Stimulated activated CD4-positive, alpha-beta T cell treated with anti-CD3 and anti-CD28 coated beads, Interleukin-12 subunit alpha, Interleukin-12 subunit beta, amount 100 ng/mL, for 48 hours (primary cell): Measurements from ENCODE around the gene MSI2.

Source experiments
- DNase-seq, 3 donors: peaks; one replicate each; pipeline ENCODE4 v3.0.0-alpha.2; 2020; ENCODE audit warnings: low read depth in 2 of 3, low spot score in 1 of 3

Gene MSI2

DNA sequence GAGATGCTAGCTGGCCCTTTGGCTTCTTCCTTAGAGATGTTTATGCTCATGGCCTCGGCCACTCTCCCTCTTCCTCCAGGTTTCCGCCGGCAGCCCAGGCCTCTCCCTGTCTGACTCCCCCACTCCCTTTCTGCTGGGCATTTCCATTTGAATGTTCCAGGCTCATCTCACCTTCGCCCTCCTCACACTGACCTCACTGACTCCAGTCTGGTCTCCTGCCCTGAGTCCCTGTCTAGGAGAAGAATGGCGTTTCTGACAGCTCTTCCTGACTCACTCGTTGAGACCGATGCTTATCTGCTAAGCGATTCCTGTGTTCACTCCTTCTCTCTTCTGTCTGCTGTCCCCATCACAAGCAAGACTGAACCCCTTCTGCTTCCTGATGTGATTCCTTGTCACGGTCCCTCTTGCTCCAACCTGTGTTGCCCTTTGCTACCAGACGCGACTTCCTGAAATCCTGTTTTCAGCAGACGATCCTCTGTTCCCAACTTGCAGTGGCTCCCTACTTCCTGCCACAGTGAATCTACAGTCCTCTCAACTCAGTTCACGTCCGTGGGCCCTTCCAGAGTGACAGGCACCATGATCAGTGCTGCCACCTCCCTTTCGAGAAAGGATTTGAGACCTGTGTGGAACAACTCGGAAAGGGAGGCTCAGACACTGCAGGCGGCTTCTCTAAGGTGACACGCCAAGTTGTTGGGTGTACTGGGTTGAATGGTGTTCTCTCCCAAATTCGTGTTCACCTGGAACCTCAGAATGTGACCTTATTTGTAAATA, 176.4 kb downstream of the MSI2 start:
- no peak for DNase-seq

DNA sequence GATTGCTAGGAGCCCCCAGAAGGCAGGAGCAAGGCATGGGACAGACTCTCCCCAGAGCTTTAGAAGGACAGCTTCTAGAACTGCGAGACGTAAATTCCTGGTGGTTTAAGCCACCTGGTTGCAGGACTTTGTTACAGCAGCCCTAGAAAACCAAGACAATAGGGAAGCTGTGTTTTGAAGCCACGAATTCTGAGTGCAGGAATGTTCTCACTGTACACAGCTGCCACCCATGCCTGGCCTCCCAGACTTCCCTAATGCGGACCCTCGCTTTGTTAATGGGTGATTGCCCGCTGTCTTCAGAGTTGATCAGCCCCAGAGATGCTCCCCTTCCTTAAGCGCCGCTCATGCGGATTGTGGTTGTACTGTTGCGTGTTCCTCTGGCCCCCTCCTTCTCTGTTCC, 177.1 kb downstream of the MSI2 start:
- no peak for DNase-seq

GRCh38 chr17:57434361-57434760, 178.0 kb downstream of the MSI2 start:
- DNase-seq = no peak

DNA sequence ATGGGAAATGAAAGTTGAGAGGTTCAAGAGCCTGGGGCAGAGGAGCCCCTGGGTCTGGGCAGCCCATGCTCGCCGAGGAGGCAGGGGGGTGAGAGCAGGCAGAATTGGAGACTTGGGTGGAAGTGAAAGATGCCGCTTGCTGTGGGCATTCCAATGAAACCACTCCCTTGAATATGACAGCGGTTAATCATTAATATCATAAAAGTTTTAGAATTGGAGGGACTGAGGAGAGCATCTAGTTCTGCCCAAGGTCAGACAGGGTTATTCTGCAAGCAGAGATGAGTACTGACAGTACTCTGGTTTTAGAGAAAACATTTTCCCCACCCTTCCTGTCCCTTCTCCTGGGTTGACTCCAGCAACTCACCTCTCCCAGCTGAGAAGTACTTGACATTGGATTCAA, 180.2 kb downstream of the MSI2 start:
- no peak for DNase-seq

GRCh38 chr17:57438066-57438731, 181.9 kb downstream of the MSI2 start:
- no peak for DNase-seq

- no peak for DNase-seq
Measured at GRCh38 chr17:57439651-57440050, 183.3 kb downstream of the MSI2 start.

- peak; percentile 79 to 86 (median 80) for DNase-seq
Measured at GRCh38 chr17:57440522-57441269, 184.4 kb downstream of the MSI2 start.

DNA sequence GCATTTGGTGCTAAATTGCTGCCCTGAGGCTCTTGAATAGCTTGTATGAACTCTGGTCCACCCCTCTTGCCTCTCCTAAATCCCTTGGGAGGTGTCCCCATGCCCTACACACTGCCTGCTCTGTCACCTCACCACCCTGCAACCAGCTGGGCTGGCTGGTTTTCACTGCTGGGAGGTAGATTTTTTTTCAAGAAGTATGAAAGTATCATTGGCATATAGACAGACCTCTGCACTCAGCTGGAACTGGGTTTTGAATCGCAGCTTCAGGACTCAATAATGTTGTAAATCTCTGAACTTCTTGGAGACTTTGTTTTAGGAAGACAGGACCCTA, 184.9 kb downstream of the MSI2 start:
- DNase-seq = no peak

GRCh38 chr17:57442401-57442823, 186.1 kb downstream of the MSI2 start:
- no peak for DNase-seq

- DNase-seq = peak in 1 of 3 donors; percentile 42
Measured at GRCh38 chr17:57442914-57443571, 186.7 kb downstream of the MSI2 start.

- no peak for DNase-seq
Measured at GRCh38 chr17:57443781-57444180, 187.5 kb downstream of the MSI2 start.

DNA sequence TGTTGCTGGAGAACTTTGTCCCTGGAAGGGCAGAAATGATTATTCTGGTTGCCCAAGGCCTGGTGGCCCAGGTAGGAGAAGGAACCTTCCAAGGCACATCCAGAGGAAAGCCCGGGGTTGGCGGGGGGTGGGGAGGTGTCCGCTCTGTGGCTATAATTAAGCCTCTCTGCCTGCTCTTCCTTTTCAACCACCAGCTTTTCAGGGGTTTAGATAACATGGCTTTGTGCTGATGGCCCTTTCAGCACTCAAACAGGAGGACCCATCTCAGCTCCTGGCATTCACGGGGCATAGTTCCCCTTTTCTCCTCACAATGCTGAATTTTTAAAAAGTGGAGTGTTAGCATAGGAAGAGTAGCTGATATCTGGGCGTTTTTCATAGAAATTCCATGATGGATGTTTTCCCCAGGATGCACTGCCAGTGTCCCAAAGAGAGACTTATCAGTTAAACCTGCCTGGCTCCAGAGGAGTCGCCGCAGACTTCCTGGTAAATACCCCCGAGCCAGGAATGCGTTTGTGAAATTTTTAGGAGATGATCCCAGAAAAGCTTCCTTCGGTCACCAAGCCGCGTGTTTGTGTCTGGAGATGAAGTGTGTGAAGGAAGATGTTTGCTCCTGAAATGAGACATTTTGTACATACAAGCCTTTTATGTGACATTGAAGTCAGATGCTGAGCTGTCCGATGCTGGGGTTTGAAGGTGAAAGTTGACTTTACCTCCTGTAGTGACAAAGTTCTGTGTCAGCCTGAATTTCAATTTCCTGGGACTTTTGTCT, 188.5 kb downstream of the MSI2 start:
- no peak for DNase-seq

DNA sequence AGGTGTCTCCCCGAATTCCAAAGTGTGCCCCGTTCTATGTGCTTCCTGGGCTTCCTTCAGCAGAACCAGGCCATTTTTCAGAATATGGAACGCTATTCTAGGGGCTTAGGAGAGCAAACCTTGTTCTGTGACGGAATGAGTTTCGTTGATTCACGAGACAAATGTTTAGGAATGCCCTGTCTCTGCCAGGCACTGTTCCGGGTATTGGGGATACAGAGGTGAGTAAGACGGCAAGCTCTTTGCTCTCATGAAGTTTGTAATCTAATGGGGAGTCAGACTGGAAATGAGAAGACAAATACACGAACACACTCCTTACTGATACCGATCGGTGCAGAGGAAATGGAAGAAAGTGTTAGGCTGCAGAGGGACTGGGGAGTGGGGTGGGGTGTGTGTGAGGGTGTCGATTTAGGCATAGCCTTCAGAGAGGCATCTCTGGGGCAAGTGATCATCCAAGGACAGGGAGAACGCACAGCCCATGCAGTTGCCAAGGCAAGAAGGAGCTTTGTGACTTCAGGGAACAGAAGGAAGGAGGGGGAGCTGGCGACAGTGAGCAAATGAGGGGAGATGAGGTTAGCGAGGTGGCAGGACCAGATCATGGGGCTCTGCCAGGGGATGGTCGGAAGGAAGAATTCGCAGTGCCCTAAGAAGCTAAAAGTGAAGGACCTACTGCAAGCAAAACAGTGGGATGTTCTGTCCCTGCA, 189.6 kb downstream of the MSI2 start:
- DNase-seq = no peak

- no peak for DNase-seq
Measured at GRCh38 chr17:57447357-57447989, 191.2 kb downstream of the MSI2 start.

- DNase-seq = no peak
Measured at GRCh38 chr17:57447990-57448758, 191.9 kb downstream of the MSI2 start.

DNA sequence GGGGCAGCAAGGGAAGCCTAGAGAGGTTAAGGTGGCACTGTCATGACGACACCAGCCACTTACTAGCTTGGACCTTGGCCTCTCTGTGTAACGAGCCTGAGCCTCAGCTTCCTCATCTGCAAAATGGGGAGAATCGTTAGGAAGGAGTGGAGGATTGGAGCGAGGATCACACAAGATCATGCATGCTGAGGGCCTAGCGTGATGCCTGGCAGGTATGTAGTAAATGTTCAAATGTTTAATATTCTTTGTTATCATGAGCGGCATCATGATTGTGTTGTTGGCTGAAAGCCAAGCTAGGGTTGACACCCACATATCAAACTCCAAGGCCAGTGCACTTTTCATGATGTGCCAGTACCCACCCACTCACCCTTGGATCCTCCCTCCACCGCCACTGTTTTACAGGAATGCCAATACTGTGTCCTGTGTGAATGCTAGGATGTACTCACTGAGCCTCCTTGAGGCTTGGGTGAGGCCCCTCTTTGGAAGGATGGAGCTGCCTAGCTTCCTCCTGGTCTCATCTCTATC, 192.5 kb downstream of the MSI2 start:
- no peak for DNase-seq

GRCh38 chr17:57451191-57451590, 194.9 kb downstream of the MSI2 start:
- DNase-seq = no peak

DNA sequence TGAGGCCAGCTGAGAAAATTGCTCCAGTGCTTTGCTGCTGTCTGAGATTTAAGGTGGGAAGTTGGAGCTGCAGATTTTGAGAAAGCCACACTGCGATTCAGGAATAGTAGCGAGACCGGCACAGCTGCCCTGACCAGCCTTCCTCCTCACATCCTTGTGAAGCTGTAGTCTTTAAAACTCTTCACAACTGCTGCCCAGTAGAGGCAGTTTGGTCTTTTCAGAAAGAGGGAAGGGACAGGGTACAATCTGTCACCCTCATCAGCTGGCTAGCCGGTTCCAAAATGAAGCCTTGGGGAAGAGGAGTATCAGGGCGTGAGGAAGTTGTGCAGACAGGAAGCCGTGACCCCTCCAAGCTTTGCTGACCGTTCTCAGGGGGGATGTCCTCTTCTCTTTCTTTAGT, 195.3 kb downstream of the MSI2 start:
- DNase-seq = no peak
